NCI-H1930 (cell line): ENCODE results near the gene GSG1L.
"Not testable (repeated sequence)": the region's sequence is repeated elsewhere in the genome, so short reads cannot be mapped to it uniquely, and the experiment has no call there.

Experiments
- DNase-seq, 2 experiments: peaks; one replicate each; lab custom pipeline; 2025; lab: John Stamatoyannopoulos, UW

GSG1L gene

GRCh38 chr16:27950206-27950887, 113.2 kb downstream of the GSG1L start:
- DNase-seq, result no peak

- DNase-seq, result no peak
Observed at GRCh38 chr16:27947696-27948095, 115.8 kb downstream of the GSG1L start.

DNA sequence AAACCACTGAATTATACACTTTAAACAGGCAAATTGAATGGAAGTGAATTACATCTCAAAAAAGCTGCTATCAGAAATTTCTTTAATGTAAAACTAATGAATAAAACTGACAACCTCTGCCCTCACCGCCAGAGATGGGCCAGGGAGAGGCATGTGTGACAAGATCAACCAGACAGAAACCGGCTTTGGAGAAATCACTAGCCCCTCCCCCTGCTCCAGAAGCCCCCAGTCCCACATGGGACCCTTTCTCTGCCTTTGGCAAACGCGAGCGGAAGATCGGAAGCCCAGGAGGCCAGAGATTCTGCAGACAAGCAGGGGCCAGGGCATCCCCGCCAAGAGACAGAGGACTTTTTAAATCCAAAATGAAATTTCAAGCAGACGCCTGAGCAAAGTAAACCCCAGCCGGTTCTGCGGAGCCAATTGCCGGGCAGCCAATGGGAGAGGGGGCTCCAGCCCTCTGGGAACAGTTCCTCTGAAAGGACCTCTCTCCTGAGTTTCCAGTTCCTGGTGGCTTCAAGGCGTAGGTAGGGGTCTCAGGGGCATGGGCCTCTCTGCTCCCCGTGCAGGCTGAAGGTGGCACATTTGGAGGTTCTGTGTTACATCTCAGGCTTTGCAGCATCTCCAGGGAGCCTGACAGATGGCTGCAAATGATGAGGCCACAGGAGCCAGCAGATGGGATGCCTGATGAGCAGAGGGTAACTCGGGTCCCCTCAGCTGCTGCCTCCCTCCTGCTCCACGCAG, 118.1 kb downstream of the GSG1L start:
- DNase-seq, result no peak

DNA sequence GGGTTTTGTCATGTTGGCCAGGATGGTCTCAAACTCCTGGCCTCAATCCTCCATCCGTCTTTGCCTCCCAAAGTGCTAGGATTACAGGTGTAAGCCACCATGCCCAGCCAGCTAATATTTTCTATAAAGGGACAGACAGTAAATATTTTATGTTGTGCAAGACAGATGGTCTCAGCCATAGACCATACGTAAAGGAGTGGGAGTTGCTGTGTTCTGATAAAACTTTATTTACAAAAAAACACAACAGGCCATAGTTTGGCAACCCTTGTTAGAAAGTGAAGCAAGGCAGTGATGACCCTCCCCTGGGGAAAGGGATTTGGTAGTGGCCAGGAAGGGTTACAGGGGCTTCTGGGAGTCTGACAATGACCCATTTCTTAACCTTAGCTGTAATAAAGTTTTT, 119.7 kb downstream of the GSG1L start:
- no peak for DNase-seq

- DNase-seq, result not testable (repeated sequence)
Observed at GRCh38 chr16:27942071-27942470, 121.4 kb downstream of the GSG1L start.

DNA sequence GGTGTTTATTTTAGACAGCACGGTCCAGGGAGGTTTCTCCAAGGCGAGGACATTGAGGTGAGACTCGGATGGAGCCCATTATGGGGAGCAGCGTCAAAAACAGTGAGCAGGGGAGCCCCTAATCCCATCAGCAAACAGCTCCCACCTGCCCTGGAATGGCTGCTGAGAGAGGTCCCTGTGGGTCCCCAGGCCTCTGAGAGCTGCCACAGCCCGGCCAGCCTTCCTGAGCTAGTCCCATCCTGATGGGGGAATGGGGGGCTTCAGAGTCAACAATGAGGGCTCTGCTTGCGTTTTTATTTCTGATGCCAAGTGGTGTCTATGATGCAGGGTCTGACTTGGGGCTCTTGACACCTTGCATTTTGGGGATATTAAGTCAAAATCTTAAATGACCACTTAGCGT, 128.4 kb downstream of the GSG1L start:
- DNase-seq, result no peak

- DNase-seq, result no peak
Observed at GRCh38 chr16:27932542-27933135, 130.9 kb downstream of the GSG1L start.

GRCh38 chr16:27929818-27930217, 133.7 kb downstream of the GSG1L start:
- no peak for DNase-seq

DNA sequence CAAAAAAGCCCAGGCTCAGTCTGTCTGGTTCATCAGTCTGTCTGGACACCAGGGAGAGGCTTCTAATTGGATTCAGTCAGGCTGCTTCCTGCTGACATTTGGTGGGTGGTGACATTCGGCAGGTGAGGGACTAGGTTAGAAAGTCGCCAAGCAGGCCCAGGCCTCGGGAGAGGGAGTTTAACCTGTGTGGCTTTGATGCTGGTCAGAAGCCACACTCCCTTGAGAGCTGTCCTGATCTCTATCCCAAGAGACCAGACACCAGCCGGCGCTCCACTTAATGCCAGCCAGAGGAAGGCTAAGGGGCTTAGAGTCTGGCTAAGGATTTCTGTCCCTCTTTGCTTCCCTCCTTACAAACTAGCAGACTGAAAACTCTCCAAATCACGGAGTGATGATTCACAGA, 135.0 kb downstream of the GSG1L start:
- no peak for DNase-seq

GRCh38 chr16:27927266-27927901, 136.1 kb downstream of the GSG1L start:
- DNase-seq, result no peak

- DNase-seq, result no peak
Observed at GRCh38 chr16:27925612-27926011, 137.9 kb downstream of the GSG1L start.

DNA sequence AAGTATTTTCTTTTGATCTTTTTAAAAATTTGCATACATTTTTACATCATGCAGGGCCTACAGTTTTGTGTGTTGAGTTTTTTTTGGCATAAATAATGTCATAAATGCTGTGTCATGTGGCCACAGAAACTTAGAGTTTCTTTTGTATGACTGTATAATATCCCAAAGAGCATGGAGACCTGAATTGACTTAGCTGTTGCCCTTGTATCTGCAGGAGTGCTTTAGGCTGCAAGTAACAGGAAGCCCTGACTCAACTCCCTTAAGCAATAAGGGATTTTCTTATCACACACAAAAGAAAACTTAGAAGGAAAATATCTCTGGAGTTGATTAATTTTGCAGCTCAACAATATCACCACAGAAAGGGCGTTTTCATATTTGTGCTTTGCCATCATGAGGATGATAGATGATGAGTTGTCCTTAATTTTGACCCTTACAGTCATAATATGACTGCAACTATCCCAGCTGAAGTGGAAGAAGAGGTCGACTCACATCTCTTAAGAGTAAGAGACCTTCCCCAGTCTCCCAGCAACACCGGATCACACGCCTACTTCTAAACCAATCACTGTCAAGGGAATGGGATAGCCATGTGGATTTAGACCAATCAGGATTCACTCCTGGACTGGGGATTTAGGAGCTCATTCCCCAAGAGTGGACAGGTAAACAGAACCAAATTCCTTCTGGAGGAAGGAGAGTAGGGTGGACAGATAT, 138.9 kb downstream of the GSG1L start:
- no peak for DNase-seq

DNA sequence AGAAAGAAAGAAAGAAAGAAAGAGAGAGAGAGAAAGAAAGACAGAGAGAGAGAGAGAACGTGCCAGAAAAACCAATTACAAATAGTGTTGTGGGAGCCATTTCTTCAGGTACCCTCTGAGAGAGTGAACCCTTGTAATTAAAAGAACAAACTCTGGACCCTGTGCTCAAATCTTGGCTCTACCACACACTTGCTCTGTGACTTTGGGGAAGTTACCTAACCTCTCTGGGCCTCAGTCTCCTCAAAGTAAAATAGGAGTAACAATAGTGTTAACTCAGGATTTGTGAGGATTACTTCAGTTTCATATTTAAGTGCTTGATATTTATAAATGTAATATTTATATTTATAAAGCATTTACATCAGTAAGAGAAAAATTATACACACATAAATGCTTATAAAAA, 139.8 kb downstream of the GSG1L start:
- DNase-seq, result no peak

DNA sequence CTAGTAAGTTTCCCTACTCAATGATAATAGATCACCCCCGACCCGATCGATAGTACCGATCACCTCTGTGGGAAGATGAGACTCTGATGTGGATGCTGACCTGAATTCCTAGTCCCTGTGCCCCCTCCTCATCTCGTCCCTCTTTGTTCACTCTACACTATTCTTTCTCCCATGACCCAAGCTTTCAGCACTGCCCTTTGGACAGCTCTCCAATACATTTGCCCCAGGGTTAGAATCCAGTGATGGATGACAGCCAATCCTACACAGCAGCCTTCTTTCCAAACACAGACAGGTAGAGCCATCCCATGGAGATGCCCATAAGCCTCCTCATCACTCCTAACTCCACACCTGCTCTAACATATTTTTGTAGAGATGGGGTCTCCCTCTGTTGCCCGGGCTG, 141.1 kb downstream of the GSG1L start:
- DNase-seq, result no peak

DNA sequence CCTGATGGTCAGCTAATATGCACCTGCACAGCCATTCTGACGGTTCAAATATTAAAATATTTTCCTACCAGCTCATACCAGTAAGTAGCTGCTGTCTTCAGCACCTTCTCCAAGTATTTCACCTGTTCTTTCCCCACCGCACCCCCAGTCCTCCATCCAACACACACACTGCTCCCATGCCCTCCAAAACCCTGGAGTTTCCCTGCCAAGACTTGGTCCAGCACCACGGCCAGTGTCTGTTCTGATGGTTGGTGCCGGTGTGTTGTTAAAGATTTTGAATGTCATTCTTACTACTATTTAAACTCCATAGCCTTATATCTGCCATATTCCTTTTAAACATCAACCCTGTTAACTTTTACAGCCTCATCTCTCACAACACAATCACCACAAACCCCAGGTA, 142.4 kb downstream of the GSG1L start:
- no peak for DNase-seq

GRCh38 chr16:27920391-27920891, 143.1 kb downstream of the GSG1L start:
- DNase-seq, result peak in 1 of 2 experiments; percentile 15

DNA sequence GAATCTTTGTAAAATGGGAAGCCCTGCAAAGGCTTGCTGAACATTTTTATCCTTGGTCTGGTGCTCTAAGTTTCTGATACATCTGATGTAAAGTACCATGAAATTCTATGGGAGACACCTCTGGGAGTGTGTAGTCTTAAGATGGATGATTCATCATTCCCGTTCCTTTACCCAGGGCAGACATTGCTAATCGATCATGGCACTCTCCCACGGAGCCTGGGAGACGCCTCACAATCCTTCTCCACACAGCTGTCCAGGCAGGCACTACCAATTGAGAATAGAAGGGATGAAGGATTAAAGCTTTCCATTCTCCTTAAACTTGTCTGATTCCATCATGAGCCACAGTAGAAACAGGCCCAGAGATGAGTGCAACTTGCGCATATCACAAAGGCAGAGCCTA, 144.8 kb downstream of the GSG1L start:
- DNase-seq, result no peak

DNA sequence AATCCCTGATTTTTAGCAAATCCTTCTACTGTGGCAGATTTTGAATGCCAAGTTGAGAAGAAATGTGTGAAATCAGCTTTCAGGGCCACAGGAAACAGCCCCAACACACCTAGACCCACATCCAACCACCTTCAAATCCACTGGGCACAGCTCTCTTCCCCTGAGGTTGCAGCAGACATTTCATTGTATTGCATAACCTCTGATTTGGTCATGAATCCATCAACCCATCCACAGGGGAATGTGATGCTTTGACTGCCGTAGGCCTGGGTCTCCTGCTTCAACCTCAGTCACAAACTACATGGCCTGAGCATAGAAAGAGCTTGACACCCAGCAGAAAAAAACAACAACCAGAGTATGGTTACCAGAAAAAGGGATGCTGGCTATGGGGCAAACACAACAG, 145.6 kb downstream of the GSG1L start:
- no peak for DNase-seq

GRCh38 chr16:27911486-27911885, 152.0 kb downstream of the GSG1L start:
- no peak for DNase-seq

- no peak for DNase-seq
Observed at GRCh38 chr16:27907457-27907972, 156.0 kb downstream of the GSG1L start.

DNA sequence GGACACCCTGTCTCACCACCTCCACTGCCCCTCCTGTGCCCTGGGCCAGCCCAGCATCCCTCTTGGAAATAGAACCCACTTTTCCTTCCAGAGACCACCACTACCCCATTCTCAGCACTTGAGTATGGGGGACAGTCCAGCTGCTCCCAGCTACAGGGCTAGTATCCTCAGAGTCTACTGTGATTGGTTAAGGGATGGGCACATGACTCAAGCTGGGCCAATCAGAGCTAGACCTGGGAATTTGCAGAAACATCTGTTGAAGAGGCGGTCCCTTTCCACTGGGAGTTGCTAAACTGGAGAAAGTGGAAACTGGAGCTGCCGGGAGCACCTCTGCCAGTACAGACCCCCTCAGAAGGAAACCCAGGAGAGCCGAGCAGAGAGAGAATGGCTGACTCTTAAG, 156.6 kb downstream of the GSG1L start:
- no peak for DNase-seq
